HL-60 (cell line): ENCODE results near the gene RHOB.

Experiments used
- DNase-seq, 2 experiments: peaks; one replicate each; pipeline ENCODE4 v3.0.0-alpha.2; 2010 to 2020; ENCODE audit warnings: low read depth in 1 of 2, low spot score in 1 of 2
- H3K27ac ChIP-seq: fragments of 250-450 bp; sonication (Bioruptor Pico); replicated peaks from 2 replicates; pipeline ENCODE4 v1.5.1; 2020; ENCODE audit warnings: mild to moderate bottlenecking, moderate library complexity
- H3K27me3 ChIP-seq: fragments of 250-450 bp; sonication (Bioruptor Pico); 2 replicates; pipeline ENCODE4 v1.5.1; 2021; ENCODE audit warnings: mild to moderate bottlenecking, moderate library complexity; ENCODE audit not compliant: insufficient read depth, poor library complexity, severe bottlenecking
- H3K4me3 ChIP-seq: replicated peaks from 2 replicates; pipeline ENCODE4 v1.5.1; 2011; ENCODE audit warnings: mild to moderate bottlenecking, control low read depth, low read length; ENCODE audit not compliant: insufficient read depth
- GABPA ChIP-seq: IDR thresholded peaks from 2 replicates; pipeline ENCODE4 v1.6.1; 2012; ENCODE audit warnings: low read depth
- POLR2AphosphoS5 ChIP-seq: IDR thresholded peaks from 2 replicates; pipeline ENCODE4 v1.6.1; 2012; ENCODE audit warnings: low read depth
- SPI1 ChIP-seq: IDR thresholded peaks from 2 replicates; pipeline ENCODE4 v1.6.1; 2012; ENCODE audit warnings: low read depth, mild to moderate bottlenecking, borderline replicate concordance
- TF ChIP-seq, protein P1 (sequence below): IDR thresholded peaks from one replicate; pipeline ENCODE4 v1.5.1; 2011; ENCODE audit warnings: low read length, control low read depth, inconsistent platforms; ENCODE audit not compliant: insufficient read depth
- TF ChIP-seq, protein P2 (sequence below): IDR thresholded peaks from 2 replicates; pipeline ENCODE4 v1.6.1; 2012; ENCODE audit warnings: low read depth; ENCODE audit not compliant: insufficient replicate concordance

RHOB gene

DNA sequence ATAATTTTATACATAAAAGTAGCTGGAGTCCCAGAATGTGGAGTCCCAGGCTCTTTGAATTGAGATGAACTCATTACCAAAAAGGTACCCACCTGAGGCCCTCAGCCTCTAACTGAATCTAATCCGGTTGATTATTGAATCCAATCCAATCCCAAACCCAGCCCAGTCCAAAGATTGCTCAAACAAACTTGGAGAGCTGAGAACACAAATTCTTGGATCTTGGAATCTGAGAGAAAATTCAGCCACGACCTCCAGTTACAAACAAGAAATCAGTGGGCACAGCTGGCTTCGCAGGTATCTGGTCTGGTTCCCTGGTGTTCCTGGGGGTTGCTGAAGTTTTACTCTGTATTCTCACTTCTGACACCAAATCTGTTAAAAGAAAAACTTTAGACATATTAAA lies 28.4 kb upstream of the RHOB start:
- no peaks in the 10 kb centered on the region for H3K27me3 ChIP-seq
- DNase-seq, result no peak
- H3K4me3 ChIP-seq, result no peak overlapping the region
- H3K27ac ChIP-seq, result no peak overlapping the region
- TF ChIP-seq GABPA (no peak), POLR2AphosphoS5 (no peak), SPI1 (no peak)
- TF ChIP-seq, protein P1, sequence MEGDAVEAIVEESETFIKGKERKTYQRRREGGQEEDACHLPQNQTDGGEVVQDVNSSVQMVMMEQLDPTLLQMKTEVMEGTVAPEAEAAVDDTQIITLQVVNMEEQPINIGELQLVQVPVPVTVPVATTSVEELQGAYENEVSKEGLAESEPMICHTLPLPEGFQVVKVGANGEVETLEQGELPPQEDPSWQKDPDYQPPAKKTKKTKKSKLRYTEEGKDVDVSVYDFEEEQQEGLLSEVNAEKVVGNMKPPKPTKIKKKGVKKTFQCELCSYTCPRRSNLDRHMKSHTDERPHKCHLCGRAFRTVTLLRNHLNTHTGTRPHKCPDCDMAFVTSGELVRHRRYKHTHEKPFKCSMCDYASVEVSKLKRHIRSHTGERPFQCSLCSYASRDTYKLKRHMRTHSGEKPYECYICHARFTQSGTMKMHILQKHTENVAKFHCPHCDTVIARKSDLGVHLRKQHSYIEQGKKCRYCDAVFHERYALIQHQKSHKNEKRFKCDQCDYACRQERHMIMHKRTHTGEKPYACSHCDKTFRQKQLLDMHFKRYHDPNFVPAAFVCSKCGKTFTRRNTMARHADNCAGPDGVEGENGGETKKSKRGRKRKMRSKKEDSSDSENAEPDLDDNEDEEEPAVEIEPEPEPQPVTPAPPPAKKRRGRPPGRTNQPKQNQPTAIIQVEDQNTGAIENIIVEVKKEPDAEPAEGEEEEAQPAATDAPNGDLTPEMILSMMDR, result no peak
- TF ChIP-seq, protein P2, sequence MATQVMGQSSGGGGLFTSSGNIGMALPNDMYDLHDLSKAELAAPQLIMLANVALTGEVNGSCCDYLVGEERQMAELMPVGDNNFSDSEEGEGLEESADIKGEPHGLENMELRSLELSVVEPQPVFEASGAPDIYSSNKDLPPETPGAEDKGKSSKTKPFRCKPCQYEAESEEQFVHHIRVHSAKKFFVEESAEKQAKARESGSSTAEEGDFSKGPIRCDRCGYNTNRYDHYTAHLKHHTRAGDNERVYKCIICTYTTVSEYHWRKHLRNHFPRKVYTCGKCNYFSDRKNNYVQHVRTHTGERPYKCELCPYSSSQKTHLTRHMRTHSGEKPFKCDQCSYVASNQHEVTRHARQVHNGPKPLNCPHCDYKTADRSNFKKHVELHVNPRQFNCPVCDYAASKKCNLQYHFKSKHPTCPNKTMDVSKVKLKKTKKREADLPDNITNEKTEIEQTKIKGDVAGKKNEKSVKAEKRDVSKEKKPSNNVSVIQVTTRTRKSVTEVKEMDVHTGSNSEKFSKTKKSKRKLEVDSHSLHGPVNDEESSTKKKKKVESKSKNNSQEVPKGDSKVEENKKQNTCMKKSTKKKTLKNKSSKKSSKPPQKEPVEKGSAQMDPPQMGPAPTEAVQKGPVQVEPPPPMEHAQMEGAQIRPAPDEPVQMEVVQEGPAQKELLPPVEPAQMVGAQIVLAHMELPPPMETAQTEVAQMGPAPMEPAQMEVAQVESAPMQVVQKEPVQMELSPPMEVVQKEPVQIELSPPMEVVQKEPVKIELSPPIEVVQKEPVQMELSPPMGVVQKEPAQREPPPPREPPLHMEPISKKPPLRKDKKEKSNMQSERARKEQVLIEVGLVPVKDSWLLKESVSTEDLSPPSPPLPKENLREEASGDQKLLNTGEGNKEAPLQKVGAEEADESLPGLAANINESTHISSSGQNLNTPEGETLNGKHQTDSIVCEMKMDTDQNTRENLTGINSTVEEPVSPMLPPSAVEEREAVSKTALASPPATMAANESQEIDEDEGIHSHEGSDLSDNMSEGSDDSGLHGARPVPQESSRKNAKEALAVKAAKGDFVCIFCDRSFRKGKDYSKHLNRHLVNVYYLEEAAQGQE, result no peak

DNA sequence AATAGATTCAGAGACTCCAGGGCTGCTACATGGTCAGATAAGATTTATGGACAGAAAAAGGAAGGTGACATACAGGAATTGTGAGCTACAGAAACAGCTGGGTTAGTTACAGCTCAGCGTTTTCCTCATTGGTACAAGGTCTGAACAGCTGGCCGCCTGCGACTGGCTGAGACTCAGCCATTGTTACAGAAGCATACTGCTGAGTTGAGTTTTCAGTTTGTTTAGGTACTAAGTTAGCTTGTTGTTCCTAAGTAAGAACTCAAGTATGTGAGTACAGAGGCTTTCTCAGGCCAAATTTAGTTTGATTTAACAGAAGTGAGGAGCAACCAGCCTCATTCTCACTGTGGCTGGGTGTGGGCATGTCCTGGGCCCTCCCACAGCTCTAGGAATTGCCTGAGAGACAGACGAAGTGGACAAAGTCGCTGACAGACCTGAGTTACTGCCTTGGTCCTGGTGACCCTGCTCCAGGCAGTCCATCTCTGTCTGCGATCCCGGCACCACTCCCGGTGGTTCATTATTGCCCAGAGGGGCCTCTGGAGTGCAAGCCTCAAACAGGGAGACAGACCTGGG lies 27.8 kb upstream of the RHOB start:
- Histone ChIP-seq H3K27me3 (no peaks in the 10 kb centered on the region), H3K27ac (no peak overlapping the region), H3K4me3 (no peak overlapping the region)
- TF ChIP-seq, protein P1, result no peak
- no peak for TF ChIP-seq POLR2AphosphoS5
- TF ChIP-seq, protein P2, result no peak
- TF ChIP-seq SPI1, result no peak
- no peak for TF ChIP-seq GABPA
- DNase-seq, result no peak

DNA sequence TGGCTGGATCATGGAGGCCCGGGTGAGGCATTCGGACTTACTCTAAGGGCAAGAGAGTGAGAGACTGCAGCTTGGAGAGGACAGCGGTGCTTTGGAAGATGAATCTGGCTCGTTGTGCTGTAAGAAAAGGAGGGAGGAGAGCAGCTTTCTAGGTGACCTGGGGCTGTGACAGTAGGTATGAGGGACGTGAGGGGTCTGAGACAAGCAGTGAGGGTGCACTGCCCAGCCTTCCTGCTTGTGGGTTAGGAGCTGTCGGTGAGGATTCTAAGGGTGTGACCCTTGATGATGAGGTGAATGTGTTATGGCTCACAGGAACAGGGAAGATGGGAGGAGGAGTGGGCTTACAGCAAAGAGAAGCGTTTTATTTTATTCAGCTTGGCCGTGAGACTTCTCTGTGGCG lies 27.1 kb upstream of the RHOB start:
- TF ChIP-seq SPI1 (no peak), POLR2AphosphoS5 (no peak), GABPA (no peak)
- TF ChIP-seq, protein P2, result no peak
- TF ChIP-seq, protein P1, result no peak

More for the DNA sequence above, 27.1 kb upstream of the RHOB start:
- no peak for DNase-seq
- H3K27ac ChIP-seq, result no peak overlapping the region
- no peaks in the 10 kb centered on the region for H3K27me3 ChIP-seq
- no peak overlapping the region for H3K4me3 ChIP-seq
